GM20000 (cell line): ENCODE results near the gene C1QTNF12.

ENCODE experiments used
- DNase-seq: peaks from one replicate; pipeline ENCODE4 v3.0.0; 2012; ENCODE audit warnings: low spot score
- TF ChIP-seq, protein P1 (sequence below): IDR thresholded peaks from 2 replicates; pipeline ENCODE4 v1.5.1; 2012; ENCODE audit warnings: mild to moderate bottlenecking, control low read depth; ENCODE audit errors: extremely low read depth, missing control alignments

C1QTNF12 gene

DNA sequence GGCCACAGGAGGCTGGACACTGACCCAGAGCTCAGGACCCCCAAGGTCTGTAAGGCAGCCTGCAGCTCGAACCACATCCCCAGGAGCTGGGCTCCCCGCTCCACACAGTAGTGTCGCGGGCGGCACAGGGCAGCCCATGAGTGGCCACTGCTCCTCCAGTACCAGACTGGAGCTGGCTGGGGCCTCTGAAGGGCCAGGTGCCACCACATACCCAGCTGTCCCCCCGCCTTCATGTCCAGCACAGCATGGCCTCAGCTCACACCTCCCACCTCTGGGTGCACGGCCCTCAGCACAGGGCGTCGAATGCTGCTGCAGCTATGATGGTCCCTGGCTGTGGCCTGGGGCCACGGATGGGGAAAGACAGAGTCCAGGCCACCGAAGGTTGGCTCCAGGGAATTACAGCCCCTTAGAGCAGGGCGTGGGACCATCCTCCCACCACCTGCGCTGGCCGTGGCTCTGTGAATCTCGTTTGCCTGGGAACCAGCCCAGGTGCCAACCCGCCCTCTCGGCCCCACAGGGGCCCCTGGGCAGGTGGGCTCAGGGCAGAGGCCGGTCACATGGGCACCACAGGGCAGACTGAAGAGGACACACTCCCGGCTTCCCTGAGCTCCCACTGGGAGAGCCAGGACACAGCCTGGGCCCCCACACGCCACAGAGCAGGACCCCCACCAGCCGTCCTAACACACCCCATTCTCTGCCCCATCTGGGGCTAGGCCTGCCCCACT, 30.5 kb downstream of the C1QTNF12 start:
- no peak for DNase-seq
- TF ChIP-seq, protein P1, sequence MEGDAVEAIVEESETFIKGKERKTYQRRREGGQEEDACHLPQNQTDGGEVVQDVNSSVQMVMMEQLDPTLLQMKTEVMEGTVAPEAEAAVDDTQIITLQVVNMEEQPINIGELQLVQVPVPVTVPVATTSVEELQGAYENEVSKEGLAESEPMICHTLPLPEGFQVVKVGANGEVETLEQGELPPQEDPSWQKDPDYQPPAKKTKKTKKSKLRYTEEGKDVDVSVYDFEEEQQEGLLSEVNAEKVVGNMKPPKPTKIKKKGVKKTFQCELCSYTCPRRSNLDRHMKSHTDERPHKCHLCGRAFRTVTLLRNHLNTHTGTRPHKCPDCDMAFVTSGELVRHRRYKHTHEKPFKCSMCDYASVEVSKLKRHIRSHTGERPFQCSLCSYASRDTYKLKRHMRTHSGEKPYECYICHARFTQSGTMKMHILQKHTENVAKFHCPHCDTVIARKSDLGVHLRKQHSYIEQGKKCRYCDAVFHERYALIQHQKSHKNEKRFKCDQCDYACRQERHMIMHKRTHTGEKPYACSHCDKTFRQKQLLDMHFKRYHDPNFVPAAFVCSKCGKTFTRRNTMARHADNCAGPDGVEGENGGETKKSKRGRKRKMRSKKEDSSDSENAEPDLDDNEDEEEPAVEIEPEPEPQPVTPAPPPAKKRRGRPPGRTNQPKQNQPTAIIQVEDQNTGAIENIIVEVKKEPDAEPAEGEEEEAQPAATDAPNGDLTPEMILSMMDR: no peak

DNA sequence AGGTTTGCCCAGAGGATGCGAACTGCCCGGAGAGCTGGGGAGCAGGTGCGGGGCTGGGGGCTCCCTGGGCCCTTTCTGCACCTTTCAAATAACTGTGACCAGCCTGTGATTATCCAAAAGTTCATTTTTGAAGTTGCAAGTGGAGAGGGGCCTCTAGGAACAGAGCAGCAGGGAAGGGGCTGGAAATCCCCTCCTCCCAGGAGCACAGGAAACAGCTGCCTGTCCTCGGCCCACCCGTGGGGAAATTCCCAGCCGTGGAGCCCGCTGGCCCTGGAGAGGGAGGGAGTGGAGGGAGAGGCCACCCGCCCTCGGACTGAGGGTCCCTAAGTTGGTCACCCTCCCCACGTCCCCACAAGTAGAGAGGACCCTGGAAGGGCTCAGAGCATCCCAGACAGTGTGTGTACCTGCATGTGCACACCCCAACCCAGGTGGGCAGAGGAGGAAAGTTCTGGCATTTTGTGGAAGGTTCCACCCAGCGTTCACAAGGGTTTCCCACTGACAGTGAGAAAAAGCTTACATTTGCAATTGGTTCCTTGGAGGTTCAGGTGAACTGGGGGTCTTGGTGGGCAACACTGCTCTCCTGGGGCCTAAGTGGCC, 31.3 kb downstream of the C1QTNF12 start:
- TF ChIP-seq, protein P1: no peak

DNA sequence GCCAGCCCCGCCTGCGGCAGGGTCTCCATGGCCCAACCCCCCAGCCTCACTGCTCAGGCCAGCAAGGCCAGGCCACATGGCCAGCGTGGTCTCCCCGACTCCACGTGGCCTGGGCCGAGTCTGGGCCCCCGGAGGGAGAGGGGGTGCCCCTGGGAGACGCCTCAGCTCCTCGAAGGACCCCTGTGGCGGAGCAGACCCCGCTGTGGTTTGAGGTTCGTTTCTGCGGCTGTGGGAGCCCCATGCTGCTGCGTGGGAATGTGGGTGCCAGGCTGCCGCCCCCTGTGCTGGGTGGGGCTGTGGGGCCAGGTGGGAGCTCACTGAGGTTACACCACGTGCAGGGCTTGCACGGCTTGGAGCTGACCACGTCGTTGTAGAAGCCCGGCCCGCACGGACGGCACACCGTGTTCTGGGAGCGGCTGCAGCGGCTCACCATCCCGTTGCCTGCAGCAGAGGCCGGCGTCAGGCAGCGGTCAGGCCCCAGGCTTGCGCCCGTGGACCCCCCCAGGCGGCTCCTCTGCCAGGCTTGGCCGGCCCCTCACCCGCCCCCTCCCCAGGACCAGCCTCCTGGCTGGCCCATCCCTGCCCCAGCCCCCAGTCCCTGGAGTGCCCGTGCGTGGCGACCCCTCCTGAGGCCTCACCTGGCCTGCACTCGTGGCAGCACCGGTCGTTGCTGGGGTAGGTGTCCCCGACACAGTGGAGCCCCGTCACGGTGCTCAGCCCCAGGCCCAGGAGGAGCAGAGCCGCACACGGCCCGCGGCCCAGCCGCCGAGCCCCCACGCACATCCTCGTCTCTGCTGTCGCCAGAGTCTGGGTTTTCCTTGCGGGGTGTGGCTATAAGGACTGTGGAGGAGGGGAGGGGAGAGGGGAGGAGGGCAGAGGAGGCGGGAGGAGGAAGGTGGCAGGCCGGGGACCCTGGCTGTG, 32.9 kb downstream of the C1QTNF12 start, which contains the start of gene TNFRSF4:
Gene TNFRSF4, minus strand, starts transcription at position 809 of the 921 bp plus-strand sequence. Its CDS starts 26 bp downstream, at position 783.
- peak; percentile 74 for DNase-seq
- TF ChIP-seq, protein P1: no peak

More for the DNA sequence above, 31.3 kb downstream of the C1QTNF12 start:
- DNase-seq: no peak

DNA sequence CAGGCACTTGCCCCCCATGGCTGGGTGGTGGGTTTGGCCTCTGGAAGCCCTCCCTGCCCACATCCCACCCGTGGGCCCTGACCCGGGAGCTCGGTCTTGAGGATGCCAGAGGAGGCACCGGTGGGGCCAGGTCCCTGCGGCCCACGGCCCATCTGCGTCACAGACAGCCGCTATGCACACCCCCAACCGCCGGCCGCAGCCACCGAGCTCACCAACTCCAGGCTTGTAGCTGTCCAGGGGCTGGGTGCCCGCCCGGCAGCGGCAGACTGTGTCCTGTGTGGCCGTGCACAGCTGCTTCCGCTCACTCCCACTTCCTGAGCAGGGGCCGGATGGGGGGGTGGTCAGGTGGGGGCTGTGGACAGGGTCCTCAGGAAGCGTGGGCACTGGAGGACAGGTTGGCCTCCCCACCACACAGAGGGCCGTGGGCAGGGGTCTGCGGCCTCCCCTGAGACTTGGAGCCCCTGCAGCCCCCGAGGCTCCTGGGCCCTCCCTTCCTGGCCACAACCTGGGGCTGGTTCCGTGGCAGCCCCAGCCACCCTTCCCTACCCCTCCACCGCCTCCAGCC, 33.7 kb downstream of the C1QTNF12 start:
- DNase-seq: peak; percentile 84
- TF ChIP-seq, protein P1: no peak

DNA sequence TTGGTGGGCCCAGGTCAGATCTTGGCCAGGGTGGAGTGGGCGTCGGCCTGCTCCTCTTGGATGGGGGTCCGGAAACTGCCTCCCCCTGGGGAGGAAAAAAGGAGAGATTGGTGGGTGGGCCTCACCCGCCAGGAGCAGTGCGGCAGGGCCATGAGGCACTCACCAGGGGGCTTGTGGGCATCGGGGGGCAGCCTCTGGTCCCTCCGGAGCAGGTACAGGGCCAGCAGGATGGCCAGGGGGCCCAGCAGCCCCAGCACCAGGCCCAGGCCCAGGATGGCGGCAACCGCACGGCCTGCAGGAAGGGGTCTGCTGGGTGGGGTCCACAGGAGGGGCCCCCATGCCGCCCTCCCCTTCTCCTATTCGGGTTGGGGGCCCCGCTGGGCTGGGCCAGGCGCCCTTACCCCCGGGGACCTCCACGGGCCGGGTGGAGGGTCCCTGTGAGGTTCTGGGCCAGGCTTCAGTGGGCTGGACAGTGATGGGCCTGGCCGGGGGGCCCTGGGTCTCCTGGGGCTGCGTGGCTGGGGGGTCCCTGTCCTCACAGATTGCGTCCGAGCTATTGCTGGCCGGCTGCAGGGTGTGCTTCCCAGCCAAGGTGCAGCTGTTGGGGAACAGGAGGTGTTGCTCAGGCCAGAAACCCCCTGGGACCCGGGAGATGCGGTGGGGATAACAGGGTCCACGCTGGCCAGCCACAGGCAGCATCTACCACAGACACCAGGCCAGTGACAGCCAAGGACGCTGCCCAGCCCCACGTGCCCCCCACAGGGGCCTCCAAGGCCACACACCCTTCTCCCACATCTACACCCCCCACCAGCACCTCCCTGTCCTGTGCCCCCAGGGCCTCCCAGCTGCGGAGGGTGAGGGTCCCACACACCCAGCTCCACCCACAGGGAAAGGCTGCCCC, 34.7 kb downstream of the C1QTNF12 start:
- no peak for DNase-seq
- TF ChIP-seq, protein P1: no peak

DNA sequence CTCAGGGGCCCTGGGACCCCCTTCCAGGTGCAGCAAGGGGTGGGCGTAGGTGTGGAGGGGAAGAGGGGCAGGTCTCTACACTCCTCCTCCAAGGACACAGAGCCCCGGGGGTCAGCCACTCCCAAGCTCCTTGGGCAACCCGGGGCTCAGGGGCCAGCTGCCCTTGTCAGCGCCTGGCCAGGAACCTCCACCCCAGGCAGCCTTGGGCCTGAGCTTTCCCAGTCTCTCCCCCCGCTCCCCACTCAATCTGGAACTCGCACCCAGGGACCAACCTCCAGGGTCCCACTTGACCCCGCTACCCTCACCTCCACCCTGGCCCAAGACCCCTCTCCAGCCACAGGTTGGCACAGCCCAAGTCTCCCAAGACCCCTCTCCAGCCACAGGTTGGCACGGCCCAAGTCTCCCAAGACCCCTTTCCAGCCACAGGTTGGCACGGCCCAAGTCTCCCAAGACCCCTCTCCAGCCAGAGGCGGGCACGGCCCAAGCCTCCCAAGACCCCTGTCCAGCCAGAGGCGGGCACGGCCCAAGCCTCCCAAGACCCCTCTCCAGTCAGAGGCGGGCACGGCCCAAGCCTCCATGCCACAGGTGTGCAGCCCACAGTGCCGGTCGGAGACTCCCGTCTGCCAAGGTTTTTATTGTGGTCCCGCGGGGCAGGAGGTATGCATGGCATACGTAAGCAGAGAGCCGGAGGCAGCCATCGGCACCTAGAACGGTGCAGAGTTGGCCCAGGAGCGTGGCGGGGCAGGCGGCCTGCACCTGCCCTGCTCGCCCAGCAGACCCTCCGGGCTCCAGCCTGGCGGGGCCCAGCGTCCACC, 35.6 kb downstream of the C1QTNF12 start:
- no peak for DNase-seq
- TF ChIP-seq, protein P1: no peak
